Mucosa of descending colon (tissue), 3 donors: ENCODE data around the gene LHFPL3. TPM values are rescaled to one million over a fixed set of nuclear protein-coding genes. Genes with fewer than 3 reads are reported as not detected.

ENCODE experiments used
- ATAC-seq: fragments of 200-7000 bp; cut with Tn5 transposase; one replicate; pipeline ENCODE4 v1.9.1; 2020; ENCODE audit warnings: mild to moderate bottlenecking, moderate library complexity
- DNase-seq, 3 donors: peaks; one replicate each; pipeline ENCODE4 v3.0.0-alpha.2; 2020
- H3K36me3 ChIP-seq: fragments of 200-600 bp; one replicate; pipeline ENCODE4 v1.8.0; 2021; ENCODE audit warnings: low read depth, mild to moderate bottlenecking
- H3K4me1 ChIP-seq: fragments of 200-600 bp; one replicate; pipeline ENCODE4 v1.8.0; 2021; ENCODE audit warnings: low read depth, mild to moderate bottlenecking
- H3K4me3 ChIP-seq: fragments of 200-600 bp; one replicate; pipeline ENCODE4 v1.8.0; 2021; ENCODE audit warnings: mild to moderate bottlenecking
- H3K9me3 ChIP-seq: fragments of 200-600 bp; one replicate; pipeline ENCODE4 v1.8.0; 2021; ENCODE audit warnings: mild to moderate bottlenecking
- CTCF ChIP-seq: fragments of 200-600 bp; IDR thresholded peaks from one replicate; pipeline ENCODE4 v1.8.0; 2022; ENCODE audit warnings: antibody characterized with exemption, mild to moderate bottlenecking
- intact Hi-C, 2 donors: fragments of 100-400 bp; cut with DNase I in 1 of 2; cut with micrococcal nuclease in 1 of 2; formaldehyde crosslinking; loops; one replicate each; pipeline versions ENCODE4 v1.11.0 to v1.11.1; 2022; cut with DNase I, micrococcal nuclease
- total RNA-seq, 3 donors: library from RNA; stranded (reverse); fragmentation: NEBNext Ultra II Directional in 2 of 3; extraction: Animal tissue kit (Norgen Biotek cat#: 25700) in 2 of 3; gene quantifications; one replicate each; pipeline versions ENCODE4 v1.2.1 to v1.2.4, GENCODE V29; 2021 to 2023
- donor health status: DM: no; HTN: no; CAD: no; lungs with moderate emphysema.
- donor health status: DM: no; HTN: no; CAD: no.
- donor health status: DM: no; HTN: yes; CAD: no.

Gene LHFPL3
- total RNA-seq, 3 donors from 2014 or later: 0.26 to 0.57 (median 0.31) TPM

- no peak for TF ChIP-seq CTCF
- DNase-seq (no peak), ATAC-seq (no peak)
- H3K36me3 ChIP-seq: no peaks in the 10 kb centered on the region
- no peak overlapping the region for H3K4me3 ChIP-seq
- intact Hi-C loops: no loop called here
- no peaks in the 10 kb centered on the region for H3K4me1 ChIP-seq
- no peaks in the 10 kb centered on the region for H3K9me3 ChIP-seq
Observed at GRCh38 chr7:104723001-104723400, 394.6 kb downstream of the LHFPL3 start.

GRCh38 chr7:104758504-104758903 is 430.1 kb downstream of the LHFPL3 start:
- no peak for TF ChIP-seq CTCF
- DNase-seq (no peak), ATAC-seq (no peak)
- Histone ChIP-seq H3K36me3 (no peaks in the 10 kb centered on the region), H3K9me3 (no peaks in the 10 kb centered on the region), H3K4me1 (no peaks in the 10 kb centered on the region), H3K4me3 (no peak overlapping the region)
- intact Hi-C loops: no loop called here

GRCh38 chr7:104761892-104762291 is 433.5 kb downstream of the LHFPL3 start:
- Histone ChIP-seq H3K36me3 (no peaks in the 10 kb centered on the region), H3K4me3 (no peak overlapping the region), H3K9me3 (no peaks in the 10 kb centered on the region), H3K4me1 (no peaks in the 10 kb centered on the region)
- no peak for DNase-seq
- no peak for ATAC-seq
- intact Hi-C loops: no loop called here
- TF ChIP-seq CTCF: no peak

GRCh38 chr7:104767113-104767512 is 438.7 kb downstream of the LHFPL3 start:
- ATAC-seq (no peak), DNase-seq (no peak)
- no peaks in the 10 kb centered on the region for H3K4me1 ChIP-seq
- H3K4me3 ChIP-seq: no peak overlapping the region
- H3K36me3 ChIP-seq: no peaks in the 10 kb centered on the region
- TF ChIP-seq CTCF: no peak
- intact Hi-C loops: no loop called here
- H3K9me3 ChIP-seq: no peaks in the 10 kb centered on the region

- no peaks in the 10 kb centered on the region for H3K9me3 ChIP-seq
- H3K4me1 ChIP-seq: no peaks in the 10 kb centered on the region
- intact Hi-C loops: no loop called here
- no peak overlapping the region for H3K4me3 ChIP-seq
- no peak for DNase-seq
- ATAC-seq: no peak
- no peak for TF ChIP-seq CTCF
- H3K36me3 ChIP-seq: no peaks in the 10 kb centered on the region
Observed at GRCh38 chr7:104767826-104768536, 439.6 kb downstream of the LHFPL3 start.
